WTC11 (cell line): Measurements from ENCODE around the gene MYL4.

Source experiments
- ATF2 ChIP-seq: sonication (generic); formaldehyde crosslinking; IDR thresholded peaks from 2 replicates; pipeline ENCODE4 v1.8.1; 2022; ENCODE audit warnings: low read depth, missing genetic modification reagents, borderline replicate concordance
- CREB1 ChIP-seq: sonication (generic); formaldehyde crosslinking; IDR thresholded peaks from 2 replicates; pipeline ENCODE4 v1.8.0; 2023; ENCODE audit warnings: mild to moderate bottlenecking, missing genetic modification reagents
- CTCF ChIP-seq: fragments of 200-600 bp; IDR thresholded peaks from 2 replicates; pipeline ENCODE4 v1.8.0; 2022; ENCODE audit warnings: antibody characterized with exemption
- FOXP1 ChIP-seq: sonication (generic); formaldehyde crosslinking; IDR thresholded peaks from 2 replicates; pipeline ENCODE4 v1.8.0; 2022; ENCODE audit warnings: missing genetic modification reagents, mild to moderate bottlenecking, moderate library complexity, borderline replicate concordance
- PREB ChIP-seq: sonication (generic); formaldehyde crosslinking; IDR thresholded peaks from 2 replicates; pipeline ENCODE4 v1.8.1; 2022; ENCODE audit warnings: mild to moderate bottlenecking, missing genetic modification reagents, moderate library complexity, borderline replicate concordance
- USF2 ChIP-seq: sonication (generic); formaldehyde crosslinking; IDR thresholded peaks from 2 replicates; pipeline ENCODE4 v1.8.1; 2023; ENCODE audit warnings: mild to moderate bottlenecking, missing genetic modification reagents, moderate library complexity
- ZNF671 ChIP-seq: fragments of 250-450 bp; sonication (Bioruptor Pico); IDR thresholded peaks from 2 replicates; pipeline ENCODE4 v1.8.0; 2021; ENCODE audit warnings: mild to moderate bottlenecking
- ZSCAN18 ChIP-seq: fragments of 250-450 bp; sonication (Bioruptor Pico); IDR thresholded peaks from 2 replicates; pipeline ENCODE4 v2.1.2; 2022; ENCODE audit warnings: mild to moderate bottlenecking, moderate library complexity
- TF ChIP-seq, protein P1 (sequence below): sonication (generic); formaldehyde crosslinking; conservative IDR thresholded peaks from 2 replicates; pipeline ENCODE4 v1.8.1; 2022; ENCODE audit warnings: mild to moderate bottlenecking, missing genetic modification reagents

GRCh38 chr17:47184681-47185080 is 24.5 kb upstream of the MYL4 start:
- TF ChIP-seq ZSCAN18 (CRISPR knock-in tag) (no peak), PREB (CRISPR knock-in tag) (no peak), CREB1 (CRISPR knock-in tag) (no peak), FOXP1 (CRISPR knock-in tag) (no peak), CTCF (no peak), USF2 (CRISPR knock-in tag) (no peak), ZNF671 (CRISPR knock-in tag) (no peak), ATF2 (CRISPR knock-in tag) (no peak)
- TF ChIP-seq, protein P1, sequence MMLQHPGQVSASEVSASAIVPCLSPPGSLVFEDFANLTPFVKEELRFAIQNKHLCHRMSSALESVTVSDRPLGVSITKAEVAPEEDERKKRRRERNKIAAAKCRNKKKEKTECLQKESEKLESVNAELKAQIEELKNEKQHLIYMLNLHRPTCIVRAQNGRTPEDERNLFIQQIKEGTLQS (CRISPR knock-in tag), result no peak
